DOHH2 (cell line): ENCODE measurements around the gene MOXD1.

ENCODE experiments used
- CTCF ChIP-seq: fragments of 200-600 bp; sonication (generic); IDR thresholded peaks from one replicate; pipeline ENCODE4 v1.5.1; 2014; ENCODE audit warnings: antibody characterized with exemption, mild to moderate bottlenecking, low read depth, low read length; ENCODE audit not compliant: poor library complexity, severe bottlenecking
- EZH2phosphoT487 ChIP-seq: fragments of 200-600 bp; sonication (generic); IDR thresholded peaks from 2 replicates; pipeline ENCODE4 v1.6.1; 2017; ENCODE audit warnings: borderline replicate concordance, mild to moderate bottlenecking, antibody characterized with exemption, low read length, moderate library complexity, mixed read lengths

DNA sequence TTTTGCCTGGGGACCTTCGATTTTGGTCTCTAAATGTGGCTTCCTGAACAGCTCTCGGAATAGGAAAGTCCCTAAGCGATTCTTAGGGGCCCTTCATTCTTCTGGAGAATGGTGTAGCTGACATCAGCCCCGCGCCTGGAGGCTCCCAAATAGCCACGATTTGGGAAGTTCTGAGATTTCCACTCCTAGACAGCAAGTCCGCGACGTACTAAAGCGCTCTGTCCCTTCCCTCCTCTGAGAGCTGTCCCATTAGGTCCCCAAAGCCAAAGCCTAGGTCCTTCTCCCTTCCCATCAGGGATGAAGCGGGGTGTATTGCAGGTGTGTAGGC lies 756 bp downstream of the MOXD1 start:
- no peak for TF ChIP-seq CTCF
- no peak; the same call in 1 of the 2 replicates for TF ChIP-seq EZH2phosphoT487
